ENCODE results near the gene PLCB4.

PLCB4 gene

DNA sequence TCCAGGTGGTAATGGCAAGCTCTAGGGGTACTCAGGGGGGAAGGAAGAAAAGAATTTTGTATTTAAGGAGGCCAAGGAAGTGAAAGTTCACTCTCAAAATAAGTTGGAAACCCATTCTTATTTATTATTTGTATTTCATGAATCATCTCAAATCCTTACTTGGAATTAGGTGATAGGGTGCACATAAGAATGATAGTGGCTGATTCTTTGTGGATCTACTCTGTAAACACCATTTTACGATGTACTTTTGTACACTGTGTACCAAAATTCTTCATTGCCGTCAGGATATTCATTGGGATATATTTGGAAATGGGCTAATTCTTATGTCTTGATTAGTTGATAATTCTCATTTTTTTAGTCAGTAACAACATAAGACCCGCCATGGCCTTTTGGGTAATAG is 266.0 kb downstream of the PLCB4 start:
- no peak for DNase-seq

DNA sequence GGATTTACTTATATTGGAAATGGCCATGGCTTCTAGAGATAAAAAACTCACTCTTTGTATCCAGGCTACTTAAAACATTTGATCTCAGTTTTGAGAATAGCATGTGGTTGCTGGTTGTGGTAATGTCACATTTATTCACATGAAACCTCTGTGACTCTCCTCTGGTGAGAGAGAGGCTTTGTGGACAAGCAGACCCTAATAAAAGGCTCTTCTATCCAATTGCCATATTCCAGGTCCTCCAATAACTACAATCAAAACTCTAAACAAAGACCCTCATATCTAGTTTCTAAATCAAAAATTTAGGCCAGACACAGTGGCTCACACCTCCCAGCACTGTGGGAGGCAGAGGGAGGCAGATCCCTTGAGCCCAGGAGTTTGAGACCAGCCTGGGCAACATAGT is 269.2 kb downstream of the PLCB4 start:
- no peak for DNase-seq

DNA sequence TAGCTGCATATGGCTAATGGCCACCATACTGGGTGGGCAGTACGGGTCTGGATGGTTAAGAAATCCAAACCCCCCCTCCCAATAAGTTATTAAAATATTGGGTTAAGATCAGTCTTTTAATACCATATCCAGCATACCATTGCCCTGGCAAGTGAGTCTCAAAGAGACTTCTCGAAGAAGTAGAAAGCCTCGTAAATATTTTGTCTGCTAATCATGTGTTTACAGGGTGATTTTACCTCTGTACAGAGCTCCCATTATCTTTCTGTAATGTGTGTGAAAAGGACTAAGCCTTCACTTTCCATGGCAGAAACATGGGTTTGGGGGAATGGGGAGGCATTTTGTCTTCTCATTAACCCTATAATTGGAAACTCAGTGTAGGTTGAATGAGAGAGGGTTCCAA is 270.8 kb downstream of the PLCB4 start:
- DNase-seq, result no peak

DNA sequence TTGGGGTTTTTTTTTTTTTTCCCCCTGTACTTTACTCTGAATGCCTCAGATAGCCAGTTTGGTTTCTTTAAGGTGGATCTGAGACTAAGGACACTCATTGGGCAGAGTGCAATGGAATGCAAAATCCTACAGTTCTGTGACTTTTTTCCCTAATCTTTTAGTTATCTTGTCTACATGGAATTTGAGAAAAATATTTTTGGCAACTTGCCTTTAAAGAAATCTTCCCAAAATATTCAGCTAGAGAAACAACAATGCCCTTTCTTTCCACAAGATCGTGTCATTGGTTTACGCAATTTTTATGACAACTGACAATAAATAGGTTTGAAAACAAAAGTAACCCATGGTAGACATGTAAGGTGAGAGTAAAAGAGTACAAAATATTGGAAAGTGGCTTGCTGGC is 273.8 kb downstream of the PLCB4 start:
- no peak for DNase-seq

DNA sequence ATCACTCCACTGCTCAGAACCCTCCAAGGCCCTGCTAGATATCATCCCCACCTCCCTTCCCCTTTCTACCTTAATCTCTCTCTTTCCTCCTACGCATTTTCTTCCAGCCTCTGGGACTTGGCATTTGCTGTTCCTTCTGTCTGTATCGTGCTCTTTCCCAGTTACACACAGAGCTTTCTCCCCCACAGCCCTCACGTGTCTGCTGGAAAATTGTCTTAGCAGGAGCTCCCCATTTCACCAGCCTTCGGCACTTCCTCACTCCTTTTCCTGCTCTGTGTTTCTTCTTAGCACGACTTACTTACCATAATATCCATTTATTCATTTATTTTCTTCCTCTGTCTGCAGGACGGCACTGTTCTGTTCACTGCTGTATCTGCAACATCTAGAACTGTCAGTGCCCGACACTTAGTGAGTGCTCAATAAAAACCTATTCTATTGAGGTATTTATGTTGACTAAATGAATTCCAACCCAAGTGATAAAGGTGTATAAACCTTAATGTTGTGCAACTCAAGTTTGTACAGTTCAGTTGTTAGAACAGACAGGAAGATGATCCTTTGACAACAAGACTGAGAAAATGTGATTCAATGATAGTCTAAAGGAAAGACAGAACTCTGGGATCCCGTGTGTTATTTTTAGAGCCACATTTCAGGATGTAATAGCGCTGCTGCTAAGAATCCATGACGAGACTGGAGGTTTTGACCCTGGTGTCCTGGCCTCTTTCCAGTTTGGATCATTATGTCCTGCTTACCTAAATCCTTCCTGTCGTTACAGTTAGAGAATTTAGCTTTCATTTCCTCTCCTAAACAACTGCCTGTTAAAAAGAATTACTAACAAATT is 275.4 kb downstream of the PLCB4 start:
- DNase-seq, result peak; percentile 44 to 76

DNA sequence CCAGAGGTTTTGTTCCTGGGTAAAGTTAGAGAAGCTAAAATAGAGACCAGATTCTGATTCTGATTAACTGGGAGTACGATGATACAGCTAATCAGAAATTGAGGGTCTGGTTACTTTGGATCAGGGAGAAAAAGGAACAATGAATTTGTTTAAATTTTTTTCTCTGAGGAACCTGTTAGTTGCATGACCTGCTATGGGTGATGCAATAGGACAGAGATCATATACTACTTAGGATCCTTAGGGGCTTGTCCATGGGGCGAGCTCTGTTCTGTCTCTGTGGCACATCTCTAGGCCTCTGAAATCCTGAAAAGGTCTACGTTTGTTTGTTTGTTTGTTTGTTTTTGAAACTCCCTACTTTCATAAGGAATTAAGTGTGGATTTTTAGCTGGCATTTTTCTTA is 279.4 kb downstream of the PLCB4 start:
- no peak for DNase-seq

DNA sequence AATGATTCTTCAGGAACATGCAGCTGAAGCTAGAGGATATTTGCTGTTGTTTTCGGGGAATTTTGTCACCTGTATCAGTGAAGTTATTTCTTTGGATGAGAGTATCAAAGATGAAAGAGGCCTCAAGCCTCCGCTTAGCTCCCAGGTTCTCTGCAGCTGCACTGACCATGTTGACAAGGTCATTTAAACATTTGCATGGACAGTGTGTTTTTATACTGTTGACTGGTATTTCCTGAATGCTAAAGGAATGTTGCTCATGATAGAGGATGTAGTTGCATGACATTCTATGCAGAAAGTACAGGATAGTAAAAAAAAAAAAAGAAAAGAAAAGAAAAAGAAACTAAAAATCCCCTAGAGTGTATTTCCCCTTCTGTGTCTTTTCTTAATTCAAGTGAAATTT is 279.9 kb downstream of the PLCB4 start:
- no peak for DNase-seq

DNA sequence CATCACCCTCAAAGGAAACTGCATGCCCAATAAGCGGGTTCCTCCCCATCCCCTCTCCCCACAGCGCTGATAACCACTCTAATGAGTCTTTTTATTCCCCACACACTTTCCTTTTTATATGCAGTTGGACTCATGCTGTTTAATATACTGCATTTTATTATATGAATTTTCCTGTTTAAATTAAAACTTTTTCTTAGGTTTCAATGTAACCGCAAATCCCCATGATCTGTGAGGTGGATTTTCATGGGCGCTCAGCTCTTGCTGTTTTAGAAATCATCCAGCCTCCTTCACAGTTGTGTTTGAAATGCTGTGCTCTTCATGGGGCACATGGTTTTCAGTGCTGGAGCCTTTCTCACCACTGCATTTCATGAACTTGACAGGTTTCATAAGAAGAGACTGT is 280.4 kb downstream of the PLCB4 start:
- no peak for DNase-seq

DNA sequence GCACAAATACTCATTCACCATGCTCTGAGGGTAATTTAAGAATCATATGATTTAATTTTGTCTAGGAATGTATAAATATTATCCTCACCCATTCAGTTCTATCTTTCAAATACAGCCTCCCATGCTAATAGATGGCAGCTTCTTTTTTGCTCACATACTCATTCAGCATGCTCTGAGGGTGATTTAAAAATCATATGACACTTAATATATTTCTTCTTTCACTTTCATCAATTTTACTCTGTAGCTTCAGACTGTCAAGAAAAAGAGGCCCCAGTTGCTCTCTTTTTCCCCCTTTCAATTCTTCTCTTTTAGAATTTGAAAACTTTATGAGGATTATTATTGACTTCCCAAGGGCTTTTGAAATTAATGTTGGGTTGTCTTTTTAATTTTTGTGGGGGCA is 283.9 kb downstream of the PLCB4 start:
- DNase-seq, result no peak

DNA sequence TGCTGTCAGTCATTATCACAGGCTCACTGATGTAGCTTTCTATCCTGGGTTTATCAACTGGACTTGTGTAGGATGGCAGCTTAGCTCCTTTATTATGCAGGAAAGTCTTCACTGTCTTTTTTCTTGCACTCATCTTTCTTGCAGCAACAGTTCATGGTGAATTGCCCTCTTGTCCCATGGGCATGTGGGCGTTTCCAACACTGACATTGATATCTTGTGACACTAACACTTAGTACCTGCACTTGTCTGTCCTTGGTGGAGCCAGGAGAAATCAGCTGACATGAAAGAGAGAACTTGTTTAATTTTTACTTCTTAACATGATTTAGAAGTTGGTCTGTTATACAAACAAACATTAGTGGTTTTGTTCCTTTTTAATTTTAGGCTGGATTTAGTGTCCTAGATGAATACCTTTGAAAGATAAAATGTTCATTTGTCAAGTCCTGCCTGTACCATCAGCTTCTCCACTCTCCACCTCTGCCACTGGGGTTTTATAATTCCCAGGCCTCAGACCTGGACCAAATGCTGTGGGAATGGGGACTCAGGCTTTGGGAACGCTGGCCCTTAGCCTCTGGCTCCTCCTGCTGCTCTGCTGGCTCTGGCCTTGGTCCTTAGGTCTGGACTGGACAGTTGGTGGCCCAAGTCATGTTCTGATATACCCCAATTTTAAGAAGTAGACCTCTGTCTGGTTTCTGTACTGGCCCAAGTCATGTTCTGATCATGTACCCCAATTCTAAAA is 284.5 kb downstream of the PLCB4 start:
- no peak for DNase-seq

DNA sequence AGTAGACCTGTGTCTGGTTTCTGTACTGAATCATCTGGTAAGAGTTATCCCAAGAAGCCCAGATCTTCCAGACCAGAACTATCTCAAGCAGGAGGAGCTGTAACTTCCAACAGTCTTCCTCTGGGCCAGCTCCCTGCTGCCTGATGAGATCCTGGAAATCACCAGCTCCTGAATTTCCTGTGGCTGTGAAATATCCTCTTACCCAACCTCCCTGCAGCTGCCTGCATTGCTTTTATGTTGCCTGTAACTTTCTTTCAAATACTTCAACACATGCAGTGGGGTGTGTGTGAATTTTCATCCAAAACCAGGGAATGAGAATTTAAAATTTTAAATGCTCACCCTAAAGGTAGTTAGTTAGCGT is 285.0 kb downstream of the PLCB4 start:
- no peak for DNase-seq

DNA sequence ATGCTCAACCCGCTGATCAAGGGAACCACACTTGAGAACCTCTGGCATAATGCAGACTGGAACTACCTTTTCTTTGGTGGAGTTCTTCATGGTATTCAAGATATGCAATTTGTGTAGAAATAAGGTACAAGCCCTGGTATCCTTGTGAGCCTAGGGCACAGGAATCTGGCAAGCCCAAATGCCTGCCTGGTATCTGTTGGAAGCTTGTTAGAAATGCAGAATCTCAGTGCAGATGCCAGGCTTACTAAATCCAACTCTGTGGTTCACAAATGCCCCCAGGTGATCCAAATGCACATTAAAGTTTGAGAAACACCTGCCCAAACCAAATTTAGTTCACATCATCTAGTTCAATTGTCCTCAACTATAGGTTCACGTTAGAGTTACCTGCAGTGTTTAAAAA is 285.7 kb downstream of the PLCB4 start:
- peak in 1 of 2 experiments; percentile 58 for DNase-seq

DNA sequence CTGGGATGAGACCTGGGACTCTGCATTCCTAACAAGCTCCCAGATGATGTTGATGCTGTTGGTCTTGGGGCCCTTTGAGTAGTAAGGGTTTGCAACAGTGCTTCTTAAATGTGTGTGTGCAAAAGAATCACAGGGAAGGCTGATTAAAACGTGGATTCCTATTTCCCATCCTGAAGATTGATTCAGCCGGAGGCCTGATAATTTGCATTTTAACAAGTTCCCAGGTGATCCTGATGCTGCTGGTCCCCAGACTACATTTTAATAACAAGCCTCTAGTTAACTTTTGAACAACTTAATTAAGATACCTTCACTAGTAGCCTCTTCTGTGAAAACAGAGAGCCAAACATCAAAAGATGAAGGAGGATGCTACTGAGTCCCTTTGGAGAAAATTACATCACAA is 289.1 kb downstream of the PLCB4 start:
- DNase-seq, result no peak

DNA sequence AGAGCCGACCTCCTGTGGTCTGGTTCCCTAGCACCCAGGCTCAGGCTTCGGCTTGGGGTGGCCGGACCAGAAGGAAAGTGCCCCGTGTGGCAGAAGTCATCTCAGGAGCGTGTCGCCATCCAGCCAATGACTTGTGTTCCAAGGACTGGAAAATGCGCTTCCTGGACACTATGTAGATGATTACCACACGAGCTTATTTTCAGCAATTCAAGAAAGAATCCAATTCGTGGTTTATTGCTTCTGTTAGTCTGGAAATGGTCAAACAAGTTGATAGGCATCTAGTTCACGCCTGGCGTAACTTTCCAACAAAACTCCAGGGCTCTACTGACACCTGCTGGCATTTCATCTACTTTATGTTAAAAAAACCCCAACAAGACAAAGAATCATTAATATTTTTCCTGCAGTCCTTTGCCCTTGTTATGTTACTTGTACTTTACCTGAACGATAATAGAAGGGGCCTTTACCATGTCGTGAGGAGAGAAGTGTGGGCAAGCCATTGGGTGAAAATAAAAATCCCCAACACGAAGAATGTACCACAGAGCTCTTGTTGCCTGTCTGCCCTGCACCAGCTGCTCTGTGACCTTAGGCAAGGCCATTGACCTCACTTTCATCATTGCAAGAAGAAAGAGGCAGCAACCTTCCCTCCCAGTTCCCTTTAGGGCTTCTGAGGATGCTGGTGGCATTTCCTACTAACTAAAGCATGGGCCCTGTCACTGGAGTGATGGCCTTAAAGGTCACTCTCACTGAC is 290.8 kb downstream of the PLCB4 start:
- DNase-seq, result peak; percentile 25 to 44

DNA sequence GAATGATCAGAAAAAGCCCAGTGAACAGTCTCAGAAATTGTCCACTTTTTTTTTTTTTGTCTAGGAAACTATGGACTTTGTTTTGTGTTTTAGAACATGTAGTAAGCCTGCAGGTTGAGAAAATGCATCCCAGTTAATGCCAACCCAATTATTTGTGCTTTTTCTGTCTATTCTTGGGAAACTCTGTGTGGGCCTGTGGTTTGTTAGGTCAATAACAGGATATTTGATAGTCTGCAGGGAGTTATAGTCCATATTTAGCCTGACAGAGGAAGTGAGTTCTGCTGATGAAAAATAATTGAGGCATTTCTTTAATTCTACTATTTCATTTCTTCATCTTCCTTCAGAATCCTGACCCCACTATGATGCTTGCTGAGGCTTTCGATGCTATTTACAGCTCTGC is 291.5 kb downstream of the PLCB4 start:
- DNase-seq, result no peak

DNA sequence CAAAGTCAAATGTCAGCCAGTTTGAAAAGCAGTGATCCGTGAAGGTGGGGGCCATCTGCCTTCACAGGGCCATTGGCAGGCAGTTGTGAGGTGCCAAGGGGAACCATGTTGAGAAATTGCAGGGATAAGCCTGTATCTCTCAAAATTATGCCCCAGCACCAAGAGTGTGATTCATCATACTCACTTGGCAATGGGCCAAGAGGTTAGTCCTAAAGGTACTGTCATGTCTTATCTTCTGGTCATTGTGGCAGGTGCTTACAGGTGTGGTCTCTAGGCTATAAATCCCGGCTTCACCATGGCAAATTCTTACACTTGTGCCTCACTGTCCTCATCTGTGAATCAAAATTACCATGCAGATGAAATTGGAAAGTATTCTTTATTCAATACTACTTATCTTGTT is 294.8 kb downstream of the PLCB4 start:
- DNase-seq, result no peak

DNA sequence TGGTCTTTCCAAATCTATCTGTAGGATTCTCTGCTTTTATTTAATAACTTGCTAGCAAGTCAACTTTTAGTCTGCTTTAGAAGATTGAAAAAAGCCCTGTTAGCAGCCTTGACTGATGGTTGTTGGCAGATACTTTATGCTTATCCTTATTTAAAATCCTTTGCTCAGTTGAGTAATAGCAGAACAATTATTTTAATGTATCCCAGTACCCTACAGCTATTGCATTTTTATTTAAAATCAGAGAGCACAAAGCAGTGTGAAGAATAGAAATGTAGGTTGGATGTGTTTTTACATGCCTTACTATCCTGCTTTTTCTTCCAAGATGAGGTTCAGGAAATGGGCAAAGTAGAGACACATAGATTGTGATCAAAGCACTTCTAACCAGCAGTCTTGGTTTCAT is 298.4 kb downstream of the PLCB4 start:
- no peak for DNase-seq

DNA sequence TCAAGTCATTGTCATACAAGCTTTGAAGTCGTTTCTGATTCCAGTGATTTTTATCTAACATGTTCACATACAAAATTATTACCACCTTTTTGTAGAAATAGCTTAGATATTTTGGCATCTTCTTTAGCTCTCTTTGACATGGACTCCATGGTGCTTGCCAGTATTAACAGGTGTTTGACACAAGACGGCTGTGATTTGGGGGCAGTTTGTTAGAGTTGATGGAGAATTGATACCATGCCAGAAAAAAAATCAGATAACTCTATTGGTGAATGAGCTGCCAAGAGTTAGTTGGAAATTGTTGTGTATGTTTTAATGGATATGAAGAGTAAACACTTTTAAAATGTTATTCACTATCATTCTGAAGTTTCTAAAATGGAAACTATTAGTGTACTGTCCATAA is 298.9 kb downstream of the PLCB4 start:
- no peak for DNase-seq

DNA sequence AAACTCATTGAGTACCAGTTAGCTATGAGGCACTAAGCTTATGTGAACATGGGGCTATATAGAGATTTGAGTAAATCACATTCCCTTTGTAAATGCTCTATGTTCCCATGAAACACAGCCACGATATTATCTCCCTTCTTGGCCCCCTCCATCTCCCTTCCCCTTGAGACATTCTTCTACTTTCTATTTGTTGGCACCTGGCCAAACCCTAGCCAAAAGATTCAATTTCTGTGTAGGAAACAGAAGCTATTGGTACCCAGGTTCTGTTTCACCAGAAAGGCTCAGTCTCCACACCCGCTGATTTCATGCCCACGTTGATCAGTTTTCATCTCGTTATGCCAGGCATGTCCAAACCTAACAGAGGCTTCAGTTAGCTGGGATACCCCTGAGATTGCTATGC is 300.0 kb downstream of the PLCB4 start:
- DNase-seq, result no peak

DNA sequence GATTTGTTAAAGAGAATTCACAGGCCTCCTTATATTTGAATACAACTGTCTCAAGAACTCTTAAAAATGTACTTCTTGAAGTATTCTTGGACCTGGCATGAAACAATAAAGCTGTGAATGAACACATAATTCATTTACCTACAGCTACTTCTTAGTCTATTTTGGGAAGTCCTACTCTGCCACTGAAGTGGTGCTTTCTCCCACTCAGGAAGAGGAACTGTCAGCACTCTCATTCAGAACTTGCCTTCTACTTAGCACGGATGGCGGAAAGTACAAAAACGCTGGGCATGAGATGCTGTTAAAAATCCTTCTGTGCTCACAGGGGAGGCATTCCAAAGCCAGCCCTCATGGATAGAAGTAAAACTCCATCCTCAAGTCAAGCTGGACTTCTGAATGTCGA is 300.7 kb downstream of the PLCB4 start:
- no peak for DNase-seq

DNA sequence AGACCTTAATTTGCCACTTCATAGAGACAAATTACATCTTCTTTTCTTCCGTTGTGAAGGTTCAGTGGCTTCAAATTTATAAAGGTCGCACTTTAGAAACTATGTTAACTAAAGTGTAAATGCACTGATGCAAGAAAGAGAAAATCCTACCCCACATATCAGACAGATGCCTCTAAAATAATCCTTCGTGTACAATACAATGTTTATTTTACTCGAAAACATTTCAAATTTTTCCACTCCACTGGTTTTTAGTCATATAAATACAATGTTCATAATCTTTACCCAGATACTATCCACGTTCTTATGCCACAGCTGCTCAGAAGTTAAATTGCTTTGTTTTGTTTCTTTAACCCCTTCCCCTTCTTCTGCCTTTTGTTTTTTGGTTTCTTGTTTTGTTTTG is 305.2 kb downstream of the PLCB4 start:
- no peak for DNase-seq

DNA sequence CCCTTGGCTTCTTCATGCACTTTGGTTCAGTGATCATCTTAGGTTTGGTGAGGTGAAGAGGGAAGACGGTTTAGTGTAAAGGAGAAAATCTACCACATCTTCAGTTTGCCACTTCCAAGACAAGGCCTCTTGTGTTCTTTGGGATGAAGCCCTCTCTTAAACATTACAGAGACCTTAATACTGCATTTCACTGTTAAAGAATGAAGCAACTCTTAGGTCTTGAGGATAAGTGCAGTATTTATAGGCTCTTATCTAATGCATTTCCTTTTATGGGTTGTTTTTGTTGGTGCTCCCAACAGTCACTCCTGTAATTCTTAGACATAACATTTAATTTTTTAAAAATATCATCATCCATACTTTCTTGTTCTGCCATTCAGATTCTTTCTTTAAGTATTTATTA is 305.6 kb downstream of the PLCB4 start:
- DNase-seq, result no peak

DNA sequence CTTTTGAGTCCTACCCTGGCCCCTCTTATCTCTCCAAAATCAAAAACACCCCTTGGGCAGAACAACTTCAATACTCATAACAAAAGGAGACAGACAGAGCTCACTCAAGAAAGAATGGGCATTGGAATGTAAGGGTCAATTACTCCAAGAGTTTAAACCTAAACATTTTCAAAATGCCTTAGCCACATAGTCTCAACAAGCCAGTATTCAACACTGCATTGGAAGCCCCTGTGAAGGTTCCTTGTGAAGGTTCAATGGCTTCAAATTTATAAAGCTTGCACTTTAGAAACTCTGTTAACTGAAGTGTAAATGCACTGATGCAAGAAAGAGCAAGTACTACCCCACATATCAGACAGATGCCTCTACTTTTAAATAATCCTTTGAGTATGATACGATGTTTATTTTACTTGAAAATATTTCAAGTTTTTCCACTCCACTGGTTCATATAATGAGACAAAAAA is 306.4 kb downstream of the PLCB4 start:
- no peak for DNase-seq

DNA sequence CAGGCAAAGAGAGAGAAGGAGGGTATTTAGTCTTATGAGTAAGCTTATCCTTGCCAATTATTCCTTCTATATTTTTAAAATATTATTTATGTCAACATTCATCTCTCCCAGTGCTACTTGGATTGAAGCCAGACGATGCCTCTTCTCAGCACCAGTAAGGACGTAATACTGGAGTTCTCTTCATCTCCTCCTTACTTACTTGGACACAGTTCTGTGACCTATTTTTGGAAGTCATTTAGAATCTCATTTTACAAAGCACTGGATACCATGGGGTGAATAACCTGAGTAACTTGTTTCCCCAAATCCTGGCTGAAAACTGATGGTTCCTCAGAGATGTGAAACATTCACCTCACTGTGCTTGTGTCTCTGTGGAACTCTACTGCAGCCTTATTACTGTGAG is 308.1 kb downstream of the PLCB4 start:
- no peak for DNase-seq
